Peyer's patch (tissue), 4 donors: ENCODE measurements around the gene CIAO1.

Source experiments
- CTCF ChIP-seq, 6 experiments: fragments of 450-650 bp in 4 of 6; fragments of 200-600 bp in 2 of 6; sonication (generic) in 1 of 6; IDR thresholded peaks; one replicate each; pipeline ENCODE4 v1.5.1; 2017 to 2019; ENCODE audit warnings: antibody characterized with exemption in 6 of 6, mild to moderate bottlenecking in 3 of 6, moderate library complexity in 1 of 6
- POLR2A ChIP-seq, 2 donors: fragments of 450-650 bp; IDR thresholded peaks; one replicate each; pipeline ENCODE4 v1.5.1; 2017; ENCODE audit warnings: antibody characterized with exemption in 2 of 2, mild to moderate bottlenecking in 2 of 2, moderate library complexity in 2 of 2

DNA sequence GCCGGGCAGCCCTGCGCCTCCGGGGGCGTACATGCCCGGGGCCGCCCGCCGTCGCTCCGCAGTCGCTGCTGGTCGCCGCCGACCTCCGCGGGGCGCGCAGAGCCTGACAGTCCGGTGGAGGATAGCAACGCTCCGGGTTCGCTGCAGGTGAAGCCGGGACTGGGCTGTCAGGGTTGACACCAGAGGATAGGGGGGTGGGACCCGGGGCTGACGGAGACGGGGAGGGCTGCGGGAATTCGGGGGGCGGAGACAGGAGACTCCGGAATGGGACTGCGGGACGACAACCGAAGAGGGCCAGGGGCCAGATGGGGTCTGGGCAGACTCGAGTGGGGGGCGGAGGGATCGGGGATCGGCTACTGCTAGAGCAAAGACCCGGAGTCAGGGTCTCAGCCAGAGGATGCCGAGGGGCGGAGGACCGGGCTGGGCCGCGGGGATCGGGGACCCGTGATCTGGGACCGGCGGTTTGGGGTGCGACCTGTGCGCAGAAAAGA lies 631 bp upstream of the CIAO1 start:
- TF ChIP-seq CTCF (IDR thresholded peaks at IDR 0.05) (no peak), POLR2A (IDR thresholded peaks at IDR 0.05) (no peak)
